ENCODE data around the gene NME4. TPM values are rescaled to one million over a fixed set of nuclear protein-coding genes. Genes with fewer than 3 reads are reported as not detected.

The NME4 gene
- total RNA-seq, 4 donors from 2014 or later = 25.3 to 29.9 (median 27.7) TPM

GRCh38 chr16:424033-424622, 27.1 kb downstream of the NME4 start:
- no peaks in the 10 kb centered on the region for H3K36me3 ChIP-seq
- H3K4me1 ChIP-seq = peaks cover 39% of the 10 kb centered on the region
- DNase-seq (ENCODE audit: low spot score in 2 of 2) = peak in 1 of 2 donors; percentile 85
- no peaks in the 10 kb centered on the region for H3K9me3 ChIP-seq
- WGBS = 15% methylated on average over 17 of the region's 20 CpGs
- H3K27ac ChIP-seq = peak overlapping the region; percentile 92
- H3K27me3 ChIP-seq = no peaks in the 10 kb centered on the region
- TF ChIP-seq POLR2AphosphoS5 (IDR thresholded peaks at IDR 0.05) (peak in 2 of 3 donors; percentile 36 to 58), EP300 (IDR thresholded peaks at IDR 0.05) (no peak), POLR2A (IDR thresholded peaks at IDR 0.05) (no peak), CTCF (IDR thresholded peaks at IDR 0.05) (no peak)
- H3K4me3 ChIP-seq = peak overlapping the region; percentile 80

- H3K9me3 ChIP-seq = no peaks in the 10 kb centered on the region
- DNase-seq (ENCODE audit: low spot score in 2 of 2) = peak in 1 of 2 donors; percentile 78
- peak overlapping the region; percentile 92 for H3K27ac ChIP-seq
- peak overlapping the region; percentile 80 for H3K4me3 ChIP-seq
- no peaks in the 10 kb centered on the region for H3K27me3 ChIP-seq
- H3K36me3 ChIP-seq = no peaks in the 10 kb centered on the region
- peaks cover 39% of the 10 kb centered on the region for H3K4me1 ChIP-seq
- TF ChIP-seq CTCF (IDR thresholded peaks at IDR 0.05) = no peak
- no peak for TF ChIP-seq POLR2A (IDR thresholded peaks at IDR 0.05)
- TF ChIP-seq EP300 (IDR thresholded peaks at IDR 0.05) = no peak
- TF ChIP-seq POLR2AphosphoS5 (IDR thresholded peaks at IDR 0.05) = no peak
- 10% methylated on average over 14 of the region's 31 CpGs for WGBS
These were observed 27.7 kb downstream of the NME4 start for GRCh38 chr16:424623-425081.

GRCh38 chr16:425082-425718, 28.2 kb downstream of the NME4 start, which contains the start of gene RAB11FIP3:
TSS of gene RAB11FIP3 (plus strand) at chr16:425649. CDS start at chr16:426007, 358 bp downstream.
- peak; percentile 88 to 90 for DNase-seq (ENCODE audit: low spot score in 2 of 2)
- H3K9me3 ChIP-seq = no peaks in the 10 kb centered on the region
- H3K4me1 ChIP-seq = peaks cover 39% of the 10 kb centered on the region
- peak within 1 kb of the TSS; percentile 80 for H3K4me3 ChIP-seq
- peak within 1 kb of the TSS; percentile 92 for H3K27ac ChIP-seq
- 0% methylated on average over 15 of the region's 77 CpGs for WGBS
- no peaks in the 10 kb centered on the region for H3K36me3 ChIP-seq
- TF ChIP-seq EP300 (IDR thresholded peaks at IDR 0.05) = no peak
- TF ChIP-seq CTCF (IDR thresholded peaks at IDR 0.05) = peak in 1 of 2 donors; percentile 16
- peak in 1 of 2 donors; percentile 46 for TF ChIP-seq POLR2A (IDR thresholded peaks at IDR 0.05)
- peak in 1 of 3 donors; percentile 68 for TF ChIP-seq POLR2AphosphoS5 (IDR thresholded peaks at IDR 0.05)
- no peaks in the 10 kb centered on the region for H3K27me3 ChIP-seq

- TF ChIP-seq EP300 (IDR thresholded peaks at IDR 0.05) (no peak), POLR2AphosphoS5 (IDR thresholded peaks at IDR 0.05) (no peak), POLR2A (IDR thresholded peaks at IDR 0.05) (no peak), CTCF (IDR thresholded peaks at IDR 0.05) (no peak)
- Histone ChIP-seq H3K27ac (peak overlapping the region; percentile 92), H3K36me3 (no peaks in the 10 kb centered on the region), H3K4me3 (peak overlapping the region; percentile 80), H3K27me3 (no peaks in the 10 kb centered on the region), H3K4me1 (peaks cover 39% of the 10 kb centered on the region), H3K9me3 (no peaks in the 10 kb centered on the region)
- no peak for DNase-seq (ENCODE audit: low spot score in 2 of 2)
- no CpG with 5 or more reads among the region's 63 CpGs for WGBS
These were observed 28.7 kb downstream of the NME4 start for GRCh38 chr16:425740-426114.

All from suprapubic skin (tissue), 4 donors.